ENCODE measurements around the gene RBBP8NL. TPM values are rescaled to one million over a fixed set of nuclear protein-coding genes. Genes with fewer than 3 reads are reported as not detected.

Gene RBBP8NL
- polyA plus RNA-seq, 1 donor = not detected

DNA sequence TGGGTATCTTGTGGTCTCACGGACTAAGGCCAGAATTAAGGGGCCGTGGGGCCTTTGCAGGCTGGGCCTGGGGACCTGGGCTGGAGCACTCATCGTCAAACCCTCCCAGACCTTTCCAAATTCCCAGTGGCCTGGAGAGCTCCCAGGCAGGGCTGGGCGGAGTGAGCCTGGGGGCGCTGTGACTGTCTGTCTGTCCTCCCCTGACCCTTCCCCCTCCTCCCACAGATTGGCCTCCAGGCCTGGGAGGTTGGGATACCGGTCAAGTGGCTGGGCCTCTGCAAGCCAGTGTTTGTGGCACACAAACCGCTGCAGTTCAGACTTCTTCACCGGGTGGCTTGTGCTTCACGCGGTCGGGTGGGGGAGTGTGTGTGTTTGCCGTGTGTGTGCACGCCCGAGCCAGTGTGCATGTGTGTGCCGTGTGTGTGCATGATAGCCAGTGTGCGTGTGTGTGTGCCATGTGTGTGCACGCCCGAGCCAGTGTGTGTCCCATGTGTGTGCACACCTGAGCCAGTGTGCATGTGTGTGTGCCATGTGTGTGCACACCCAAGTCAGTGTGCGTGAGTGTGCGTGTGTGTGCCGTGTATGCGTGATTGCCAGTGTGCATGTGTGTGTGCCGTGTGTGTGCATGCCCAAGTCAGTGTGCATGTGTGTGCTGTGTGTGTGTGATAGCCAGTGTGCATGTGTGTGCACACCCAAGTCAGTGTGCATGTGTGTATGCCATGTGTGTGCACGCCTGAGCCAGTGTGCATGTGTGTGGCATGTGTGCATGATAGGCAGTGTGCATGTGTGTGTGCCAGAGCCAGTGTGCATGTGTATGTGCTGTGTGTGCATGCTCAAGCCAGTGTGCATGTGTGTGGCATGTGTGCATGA lies 6.3 kb downstream of the RBBP8NL start:
- no peak for DNase-seq

GRCh38 chr20:62419759-62420158 lies 7.6 kb downstream of the RBBP8NL start:
- DNase-seq = no peak

DNA sequence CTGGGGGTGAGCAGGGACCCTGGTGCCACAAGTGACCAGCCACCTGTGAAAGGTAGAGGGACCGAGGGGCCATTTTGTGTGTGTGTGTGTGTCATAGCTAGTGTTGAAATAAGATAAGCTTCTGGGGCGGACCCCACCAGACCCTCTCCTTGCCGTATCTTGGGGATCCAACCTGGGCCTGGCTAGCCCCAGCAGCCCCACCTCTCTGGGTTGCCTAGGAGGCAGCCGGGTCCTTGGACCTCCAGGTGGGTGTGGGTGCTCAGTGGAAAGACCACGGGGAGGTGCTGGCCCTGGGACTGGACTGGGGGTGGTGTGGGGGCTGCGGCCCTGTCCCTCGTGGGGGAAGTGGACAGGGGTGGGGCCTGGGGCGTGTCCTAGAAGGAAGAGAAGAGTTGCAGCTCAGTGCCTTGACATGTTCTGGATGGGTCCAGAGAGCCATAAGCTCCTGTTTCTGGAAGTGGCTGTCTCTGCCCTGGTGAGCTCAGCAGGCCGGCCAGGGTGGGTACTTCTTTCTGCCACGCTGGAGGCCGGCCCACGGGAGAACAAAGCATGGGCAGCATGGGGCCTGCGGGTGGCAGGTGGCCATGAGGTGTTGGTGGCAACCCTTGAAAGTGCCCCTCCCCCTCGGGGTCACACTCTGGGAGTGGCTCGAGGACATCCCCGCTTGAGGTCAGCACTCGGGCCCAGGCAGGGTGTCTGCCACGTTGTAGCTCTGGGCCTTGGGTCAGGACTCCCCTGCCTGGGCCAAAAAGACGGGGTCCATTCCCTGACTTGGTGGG lies 8.4 kb downstream of the RBBP8NL start:
- DNase-seq = no peak

- DNase-seq = no peak
These were observed 9.2 kb downstream of the RBBP8NL start for GRCh38 chr20:62417981-62418708.

- no peak for DNase-seq
These were observed 10.4 kb downstream of the RBBP8NL start for GRCh38 chr20:62416651-62417637.

DNA sequence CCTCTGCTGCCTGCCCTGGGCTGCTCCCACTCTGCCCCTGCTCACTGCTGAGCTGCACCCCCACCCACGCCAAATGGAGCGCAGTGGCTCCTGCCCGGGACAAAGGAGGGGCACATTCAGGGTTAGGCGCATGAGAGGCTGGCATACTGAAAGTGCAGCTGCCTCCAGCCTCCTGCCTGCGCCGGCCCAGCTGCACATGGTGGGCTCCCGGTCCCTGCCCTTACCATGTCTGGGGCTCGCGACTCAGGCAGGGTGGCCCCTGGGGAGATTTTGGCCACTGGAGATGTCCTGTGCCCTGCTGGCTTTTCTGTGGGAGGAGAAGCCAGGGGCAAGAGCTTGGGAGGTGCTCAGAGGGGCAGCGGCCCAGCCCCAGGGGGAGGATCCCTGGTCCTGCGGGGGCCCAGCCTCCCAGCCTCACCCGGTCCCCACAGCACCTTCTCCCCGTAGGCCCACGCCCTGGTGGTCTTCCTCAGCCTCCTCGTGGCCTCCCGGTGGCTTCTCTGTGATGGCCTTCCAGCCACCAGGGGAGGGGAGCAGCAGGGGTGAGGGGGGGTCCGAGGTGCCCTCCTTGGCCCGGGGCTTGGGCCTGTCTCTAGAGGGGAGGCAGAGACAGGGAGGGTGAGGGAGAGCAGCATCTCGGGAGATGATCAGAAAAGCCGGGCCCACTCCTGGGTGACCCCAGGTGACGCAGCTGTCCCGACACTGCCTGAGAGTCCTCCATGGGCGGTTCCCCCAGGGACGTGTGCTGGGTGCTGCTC lies 11.8 kb downstream of the RBBP8NL start:
- DNase-seq = no peak

DNA sequence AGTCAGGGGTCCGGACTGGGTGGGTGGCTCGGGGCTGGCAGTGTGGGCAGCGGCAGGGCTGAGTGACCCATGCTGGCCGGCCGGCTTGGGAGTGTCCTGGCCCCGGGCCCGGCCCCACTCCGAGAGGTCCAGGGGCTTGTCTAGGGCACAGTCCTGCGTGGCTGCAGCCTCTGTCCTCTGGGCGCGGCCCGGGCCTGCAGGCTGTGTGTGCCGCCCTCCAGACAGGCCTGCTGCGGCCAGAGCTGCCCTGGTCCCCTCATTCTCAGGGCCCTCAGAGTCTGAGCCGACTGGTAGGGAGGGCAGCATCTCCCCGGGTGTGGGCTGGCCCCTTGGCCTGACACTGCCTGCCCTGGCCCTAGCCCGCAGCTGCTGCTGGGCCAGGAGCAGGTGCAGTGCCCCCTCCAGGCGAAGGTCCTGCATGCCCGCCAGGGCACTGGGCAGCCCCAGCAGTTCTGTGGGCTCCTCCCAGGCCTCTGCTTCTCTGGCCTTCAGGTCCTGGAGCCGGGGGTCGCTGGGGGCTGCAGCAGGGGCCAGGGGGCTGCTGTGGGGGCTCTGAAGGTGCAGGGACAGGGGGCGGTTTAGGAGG lies 13.3 kb downstream of the RBBP8NL start:
- DNase-seq = no peak

GRCh38 chr20:62413025-62413570 lies 14.2 kb downstream of the RBBP8NL start:
- no peak for DNase-seq

GRCh38 chr20:62412194-62413024 lies 14.9 kb downstream of the RBBP8NL start:
- DNase-seq = no peak

GRCh38 chr20:62411479-62412193 lies 15.7 kb downstream of the RBBP8NL start:
- no peak for DNase-seq

DNA sequence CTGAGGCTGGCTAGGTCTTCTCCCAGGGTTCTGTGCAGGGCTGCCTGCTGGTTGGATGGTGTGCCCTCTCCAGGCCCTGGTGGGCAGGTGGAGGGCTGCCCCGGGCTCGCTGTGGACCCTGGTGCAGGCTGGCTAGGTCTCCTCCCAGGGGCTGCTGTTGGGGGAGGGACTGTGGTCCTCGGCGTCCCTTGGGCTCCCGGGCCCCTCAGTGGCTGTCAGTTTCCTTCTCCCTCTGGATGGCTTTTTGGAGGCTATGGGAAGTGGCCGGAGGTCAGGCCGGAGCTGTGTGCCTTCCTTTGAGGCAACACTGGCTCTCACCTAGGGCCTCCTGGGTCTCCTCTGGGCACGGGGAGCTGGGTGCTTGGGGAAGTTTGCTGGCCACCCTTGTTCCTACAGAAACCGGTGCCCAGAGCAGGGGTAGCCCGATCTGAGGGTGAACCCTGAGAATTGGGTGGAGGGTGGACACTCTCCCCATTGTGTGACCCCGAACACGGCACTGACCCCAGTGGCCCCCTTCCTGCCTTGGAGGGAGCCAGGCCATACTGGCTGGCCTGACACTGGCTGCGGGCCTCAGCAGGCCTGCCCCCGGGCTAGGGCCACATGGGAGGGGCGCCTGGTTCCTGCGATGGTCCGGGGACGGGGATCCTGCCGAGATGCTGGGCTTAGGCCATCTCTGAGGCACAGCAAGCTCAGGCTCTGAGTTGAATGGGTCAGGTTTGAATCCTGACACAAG lies 16.4 kb downstream of the RBBP8NL start:
- no peak for DNase-seq

- DNase-seq = no peak
These were observed 17.2 kb downstream of the RBBP8NL start for GRCh38 chr20:62409931-62410745.

GRCh38 chr20:62409086-62409853 lies 18.1 kb downstream of the RBBP8NL start:
- DNase-seq = no peak

DNA sequence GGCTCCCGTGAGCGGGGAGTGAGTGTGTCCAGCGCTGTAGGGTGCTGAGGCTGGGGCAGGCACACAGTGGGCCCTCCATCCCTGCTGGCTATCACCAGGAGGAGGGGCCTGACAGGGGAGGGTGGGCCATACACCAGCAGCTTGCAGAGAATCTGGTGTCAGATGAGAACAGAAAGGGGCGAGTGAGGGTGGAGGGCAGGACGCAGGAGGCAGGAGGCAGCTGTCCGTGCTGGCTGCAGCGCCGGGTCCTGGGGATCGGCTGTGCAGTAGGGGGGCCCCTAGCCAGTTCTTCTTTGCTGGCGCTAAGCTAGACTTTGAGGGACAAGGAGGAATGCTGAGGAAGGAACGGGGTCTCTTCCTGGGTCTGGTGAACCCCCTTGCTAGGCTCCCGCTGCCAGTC lies 18.7 kb downstream of the RBBP8NL start:
- no peak for DNase-seq

- DNase-seq = no peak
These were observed 19.3 kb downstream of the RBBP8NL start for GRCh38 chr20:62408055-62408454.
